ENCODE results near the gene GRIN2A.

GRIN2A gene

GRCh38 chr16:10093576-10093975 is 88.7 kb downstream of the GRIN2A start:
- DNase-seq (ENCODE audit: low read depth, low spot score) = no peak
- H3K27ac ChIP-seq = no peak overlapping the region

GRCh38 chr16:10090816-10091215 is 91.4 kb downstream of the GRIN2A start:
- H3K27ac ChIP-seq = no peak overlapping the region
- DNase-seq (ENCODE audit: low read depth, low spot score) = no peak

DNA sequence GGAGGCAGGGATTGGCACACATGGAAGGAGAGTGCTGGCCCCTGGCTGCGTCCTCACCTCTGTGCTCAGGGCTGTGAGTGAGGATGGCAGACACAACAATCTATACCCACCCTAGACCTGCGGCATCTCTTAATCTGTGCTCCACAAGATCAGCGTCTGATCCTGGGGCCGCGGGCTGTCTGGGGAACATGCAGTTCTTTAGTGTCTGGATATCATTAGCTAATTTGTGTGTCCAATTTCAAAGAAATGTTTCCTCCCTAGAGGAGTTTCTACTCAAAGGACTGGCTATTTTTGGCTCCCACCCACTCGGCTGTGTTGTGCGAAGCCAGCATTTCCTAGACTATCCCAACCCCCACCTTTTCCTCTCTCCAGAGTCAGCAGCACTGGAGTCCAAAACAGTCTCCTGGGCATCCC is 93.8 kb downstream of the GRIN2A start:
- H3K27ac ChIP-seq = no peak overlapping the region
- DNase-seq (ENCODE audit: low read depth, low spot score) = no peak

- no peak for DNase-seq (ENCODE audit: low read depth, low spot score)
- H3K27ac ChIP-seq = no peak overlapping the region
Measured at GRCh38 chr16:10087151-10087550, 95.1 kb downstream of the GRIN2A start.

GRCh38 chr16:10086620-10087019 is 95.6 kb downstream of the GRIN2A start:
- H3K27ac ChIP-seq = no peak overlapping the region
- DNase-seq (ENCODE audit: low read depth, low spot score) = no peak

- DNase-seq (ENCODE audit: low read depth, low spot score) = no peak
Measured at GRCh38 chr16:10085078-10085798, 97.0 kb downstream of the GRIN2A start.

DNA sequence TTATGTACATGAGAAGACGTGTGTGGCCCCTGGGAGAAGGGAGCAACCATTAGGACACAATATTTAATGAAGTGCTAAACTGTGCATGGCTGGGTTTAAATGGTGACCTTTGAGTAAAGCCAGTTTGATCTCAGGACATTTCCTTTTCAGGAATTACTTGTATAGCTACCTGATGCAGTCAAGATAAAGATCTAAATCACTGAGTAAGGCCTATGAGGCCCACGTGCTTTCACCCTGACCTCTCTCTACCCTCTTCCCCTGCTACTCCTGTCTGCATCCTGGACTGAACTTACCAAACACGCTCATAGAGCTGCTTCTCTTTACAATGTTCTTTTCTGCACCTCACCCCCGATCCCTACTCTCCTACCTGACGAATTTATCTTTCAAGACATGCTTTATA is 98.9 kb downstream of the GRIN2A start:
- DNase-seq (ENCODE audit: low read depth, low spot score) = no peak
- no peak overlapping the region for H3K27ac ChIP-seq

More at GRCh38 chr16:10085078-10085798, 97.0 kb downstream of the GRIN2A start:
- no peak overlapping the region for H3K27ac ChIP-seq

DNA sequence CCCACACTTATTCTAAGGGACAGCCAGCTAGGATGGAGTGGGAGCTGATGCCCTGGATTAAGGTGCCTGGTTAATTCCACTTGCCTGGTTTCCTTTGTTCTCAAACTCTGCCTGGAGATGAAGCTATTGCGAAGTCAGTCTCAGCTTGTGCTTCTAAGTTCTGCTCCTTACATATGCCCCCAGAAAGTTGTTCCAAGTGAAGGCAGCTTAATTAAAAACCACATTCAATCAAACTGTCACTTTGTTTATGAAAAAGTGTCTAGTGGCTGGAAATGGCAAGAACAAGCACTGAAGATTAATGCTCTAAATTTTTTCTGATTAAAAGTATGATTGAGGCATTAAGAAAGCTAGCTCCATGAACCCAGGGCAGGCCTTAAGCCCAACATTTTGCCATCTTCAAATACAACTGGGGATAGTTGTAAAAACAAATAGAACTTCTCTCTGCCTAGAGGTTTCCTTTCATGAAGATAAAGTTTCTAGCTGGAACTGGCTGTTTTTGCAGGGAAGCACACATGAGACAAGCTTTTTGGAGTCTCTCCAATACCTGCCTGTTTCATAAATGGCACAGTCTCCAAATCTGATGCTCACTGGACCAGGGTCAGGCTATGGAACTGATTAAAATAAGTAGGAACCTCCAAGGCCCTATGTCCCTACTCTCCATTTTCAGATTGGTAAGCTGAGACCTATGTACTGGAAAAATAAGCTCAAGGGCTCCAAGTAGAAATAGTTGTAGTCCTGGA is 100.9 kb downstream of the GRIN2A start:
- DNase-seq (ENCODE audit: low read depth, low spot score) = no peak
- no peak overlapping the region for H3K27ac ChIP-seq

DNA sequence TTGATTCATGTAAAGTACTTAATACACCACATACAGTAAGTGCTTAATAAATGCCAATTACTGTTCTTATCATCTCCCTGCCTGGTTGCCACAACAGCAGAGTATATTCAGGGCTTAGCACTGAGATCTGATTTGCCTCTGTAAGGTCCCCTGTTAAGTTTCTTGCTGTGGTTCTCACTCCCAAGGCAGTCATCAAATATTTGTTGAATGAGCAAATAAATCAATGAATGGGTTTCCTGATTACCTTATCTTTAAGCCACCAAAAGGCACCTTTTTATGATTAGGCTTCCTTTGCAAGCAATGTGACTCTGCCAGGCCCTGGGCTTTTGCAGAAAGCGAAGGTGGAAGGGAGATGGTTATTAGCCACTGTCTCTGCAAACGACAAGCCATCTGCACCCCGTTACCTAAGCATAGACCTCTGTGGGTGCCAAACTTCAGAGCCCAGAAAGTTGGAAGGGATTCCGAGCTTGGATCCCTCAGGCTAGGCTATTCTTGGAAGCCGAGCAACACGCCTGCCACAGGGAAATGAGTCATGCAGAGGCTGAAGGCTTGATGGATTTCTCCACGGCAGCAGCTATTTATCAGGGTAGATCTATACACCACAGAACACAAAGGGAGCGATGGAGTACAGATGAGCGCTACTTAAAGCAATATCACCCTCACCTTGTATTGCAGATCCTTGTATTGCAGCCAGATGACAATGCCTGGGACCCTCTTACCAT is 102.0 kb downstream of the GRIN2A start:
- no peak overlapping the region for H3K27ac ChIP-seq
- peak; percentile 43 for DNase-seq (ENCODE audit: low read depth, low spot score)

DNA sequence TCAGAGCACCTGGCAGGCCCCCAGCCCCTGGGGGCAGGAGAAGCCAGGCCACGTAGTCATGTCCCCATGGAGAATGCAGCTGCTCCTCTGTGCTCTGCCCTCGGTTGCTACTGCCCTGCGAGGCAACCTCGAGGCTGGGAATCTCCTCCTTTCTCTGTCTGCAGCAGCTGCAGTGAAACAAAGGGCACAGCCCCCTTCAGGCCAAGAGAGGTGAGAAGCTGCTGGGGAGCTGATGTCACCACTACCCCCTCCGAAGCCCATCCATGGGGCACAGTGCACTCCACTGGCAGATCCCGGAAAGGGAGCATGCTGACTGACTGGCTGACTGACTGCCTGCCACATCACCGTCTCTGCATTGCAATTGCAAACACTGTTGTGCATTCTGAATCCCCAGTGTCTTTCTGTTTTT is 103.7 kb downstream of the GRIN2A start:
- H3K27ac ChIP-seq = no peak overlapping the region
- DNase-seq (ENCODE audit: low read depth, low spot score) = no peak

- no peak for DNase-seq (ENCODE audit: low read depth, low spot score)
- H3K27ac ChIP-seq = no peak overlapping the region
Measured at GRCh38 chr16:10077861-10078260, 104.4 kb downstream of the GRIN2A start.

- no peak for DNase-seq (ENCODE audit: low read depth, low spot score)
- no peak overlapping the region for H3K27ac ChIP-seq
Measured at GRCh38 chr16:10076037-10076436, 106.2 kb downstream of the GRIN2A start.

DNA sequence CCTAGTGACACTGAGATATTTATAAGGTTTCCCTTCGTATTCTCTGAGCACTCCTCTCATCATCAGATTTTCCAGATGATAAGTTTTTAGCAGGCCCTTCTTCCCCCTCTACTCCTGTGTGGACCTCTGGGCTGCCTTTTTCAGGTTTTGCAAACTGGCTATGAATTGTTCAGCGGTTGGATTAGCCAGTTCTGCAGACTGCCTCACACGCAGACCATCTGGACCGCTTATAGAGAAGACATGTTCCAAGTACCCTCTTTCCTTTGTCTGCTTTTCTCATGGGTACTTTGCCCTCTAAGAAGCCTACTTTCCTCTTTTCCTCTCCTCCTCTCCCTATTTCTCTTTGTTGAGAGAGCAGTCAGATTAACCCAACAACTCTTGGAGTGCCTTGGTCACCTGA is 111.6 kb downstream of the GRIN2A start:
- DNase-seq (ENCODE audit: low read depth, low spot score) = no peak
- H3K27ac ChIP-seq = no peak overlapping the region

GRCh38 chr16:10069374-10069773 is 112.9 kb downstream of the GRIN2A start:
- no peak for DNase-seq (ENCODE audit: low read depth, low spot score)
- no peak overlapping the region for H3K27ac ChIP-seq

- no peak overlapping the region for H3K27ac ChIP-seq
- DNase-seq (ENCODE audit: low read depth, low spot score) = no peak
Measured at GRCh38 chr16:10067835-10068234, 114.4 kb downstream of the GRIN2A start.

GRCh38 chr16:10067406-10067805 is 114.8 kb downstream of the GRIN2A start:
- no peak overlapping the region for H3K27ac ChIP-seq
- DNase-seq (ENCODE audit: low read depth, low spot score) = no peak

- DNase-seq (ENCODE audit: low read depth, low spot score) = no peak
- no peak overlapping the region for H3K27ac ChIP-seq
Measured at GRCh38 chr16:10065019-10065418, 117.2 kb downstream of the GRIN2A start.

DNA sequence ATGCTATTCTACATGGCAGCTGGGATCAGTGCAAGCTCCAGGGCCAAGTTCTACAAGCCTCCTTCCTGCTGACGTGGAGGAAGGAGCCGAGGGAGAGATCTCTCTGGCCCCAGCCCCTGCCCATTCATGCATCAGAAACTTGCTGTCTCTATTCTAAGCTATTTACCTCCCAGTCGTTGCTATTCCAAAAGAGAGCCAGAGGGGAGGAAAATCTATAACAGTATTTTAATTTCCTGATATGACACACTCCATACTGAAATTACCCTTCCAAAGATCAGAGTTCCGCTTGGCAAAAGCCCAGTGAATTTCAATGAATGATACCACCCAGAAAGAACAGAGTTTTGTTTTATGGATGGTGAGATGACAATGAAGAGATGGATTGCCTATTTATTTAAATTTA is 133.4 kb downstream of the GRIN2A start:
- no peak for DNase-seq (ENCODE audit: low read depth, low spot score)
- H3K27ac ChIP-seq = no peak overlapping the region

GRCh38 chr16:10045947-10046346 is 136.3 kb downstream of the GRIN2A start:
- no peak for DNase-seq (ENCODE audit: low read depth, low spot score)
- H3K27ac ChIP-seq = no peak overlapping the region

GRCh38 chr16:10045291-10045775 is 136.9 kb downstream of the GRIN2A start:
- H3K27ac ChIP-seq = no peak overlapping the region
- DNase-seq (ENCODE audit: low read depth, low spot score) = no peak

All from epithelial cell of prostate (primary cell).